GM18508 (cell line): ENCODE measurements around the gene CFC1.
"Not testable (repeated sequence)": the region's sequence is repeated elsewhere in the genome, so short reads cannot be mapped to it uniquely, and the experiment has no call there.

ENCODE experiments used
- ATAC-seq: cut with Tn5 transposase; IDR thresholded peaks from one replicate; pipeline ENCODE4 v1.9.1; 2021; ENCODE audit warnings: moderate number of reproducible peaks; ENCODE audit not compliant: insufficient read depth, unreplicated experiment

CFC1 gene

DNA sequence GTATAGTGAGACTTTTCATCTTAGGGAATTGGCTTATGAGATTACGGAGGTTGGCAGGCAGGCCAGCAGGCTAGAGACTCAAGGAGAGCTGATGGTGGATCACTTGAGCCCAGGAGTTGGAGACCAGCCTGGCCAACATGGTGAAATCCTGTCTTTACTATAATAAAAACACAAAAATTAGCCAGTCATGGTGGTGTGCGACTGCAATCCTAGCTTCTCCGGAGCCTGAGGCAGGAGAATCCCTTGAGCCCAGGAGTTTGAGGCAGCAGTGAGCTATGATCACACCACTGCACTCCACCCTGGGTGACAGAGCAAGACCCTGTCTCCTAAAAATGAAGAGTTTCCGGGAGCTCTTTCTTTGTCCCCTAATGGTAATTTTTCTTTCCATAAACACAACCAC lies 14.6 kb downstream of the CFC1 start:
- ATAC-seq: not testable (repeated sequence)

DNA sequence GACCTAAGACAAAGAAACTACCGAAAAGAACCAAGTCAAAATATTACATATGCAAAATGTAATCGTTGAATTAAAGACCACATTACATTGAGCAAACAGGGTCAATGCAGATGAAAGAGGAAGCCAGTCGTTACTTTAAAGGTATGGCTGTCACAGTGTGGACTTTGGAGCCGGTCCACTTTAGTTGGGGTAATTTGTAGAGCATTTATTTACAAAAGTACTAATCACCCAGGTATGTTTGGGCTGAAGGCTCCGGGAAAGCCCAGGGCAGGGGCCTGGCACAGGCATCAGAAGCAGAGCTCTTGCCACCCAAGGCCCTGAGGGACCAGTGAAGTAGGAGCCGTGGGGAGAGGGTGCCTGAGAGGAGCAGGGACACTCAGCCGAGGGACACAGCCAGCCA lies 15.8 kb downstream of the CFC1 start:
- ATAC-seq: not testable (repeated sequence)

- ATAC-seq: not testable (repeated sequence)
Observed at GRCh38 chr2:130582970-130583369, 16.4 kb downstream of the CFC1 start.

DNA sequence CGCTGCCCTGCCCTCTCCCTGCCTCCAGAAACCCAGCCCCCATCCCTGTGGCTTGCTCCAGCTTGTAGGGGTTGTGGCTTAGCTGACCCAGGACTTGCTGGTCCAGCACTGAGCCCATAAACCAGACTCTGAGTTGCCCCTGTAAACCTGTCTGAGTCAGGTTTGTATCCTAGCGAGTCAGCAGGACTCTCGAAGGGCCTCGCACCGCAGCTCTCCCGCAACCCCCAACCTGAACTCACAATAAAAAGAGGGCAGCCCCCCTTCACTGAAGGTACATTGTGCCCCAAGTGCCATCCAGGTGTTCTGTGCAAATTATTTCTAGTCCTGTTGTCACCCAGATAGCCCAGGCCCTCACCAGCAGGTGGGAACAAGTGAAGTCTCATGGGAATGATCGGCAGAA lies 17.9 kb downstream of the CFC1 start:
- not testable (repeated sequence) for ATAC-seq

DNA sequence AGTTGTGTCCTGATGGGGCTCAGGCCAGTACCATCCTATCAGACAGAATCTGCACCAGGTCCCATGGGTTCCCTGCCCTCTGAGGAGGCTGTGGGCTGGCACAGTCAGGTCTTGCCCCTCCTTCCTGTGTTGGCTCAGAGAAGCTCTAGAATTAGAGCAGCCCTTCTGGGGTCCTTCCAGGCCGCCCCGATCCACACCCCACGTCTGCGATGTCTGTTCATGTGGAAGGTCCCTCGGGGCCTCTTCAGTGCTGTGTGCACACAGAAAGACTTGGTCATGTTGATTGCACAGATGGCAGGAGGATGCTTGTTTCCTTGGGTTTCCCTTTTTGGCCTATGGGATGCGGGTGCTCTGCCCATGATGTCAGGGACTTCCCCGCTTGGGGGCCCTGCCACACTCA lies 20.3 kb downstream of the CFC1 start:
- ATAC-seq: not testable (repeated sequence)

GRCh38 chr2:130577559-130577958 lies 21.8 kb downstream of the CFC1 start:
- not testable (repeated sequence) for ATAC-seq

GRCh38 chr2:130576209-130576784 lies 23.1 kb downstream of the CFC1 start:
- ATAC-seq: not testable (repeated sequence)

- ATAC-seq: not testable (repeated sequence)
Observed at GRCh38 chr2:130574230-130574629, 25.1 kb downstream of the CFC1 start.

DNA sequence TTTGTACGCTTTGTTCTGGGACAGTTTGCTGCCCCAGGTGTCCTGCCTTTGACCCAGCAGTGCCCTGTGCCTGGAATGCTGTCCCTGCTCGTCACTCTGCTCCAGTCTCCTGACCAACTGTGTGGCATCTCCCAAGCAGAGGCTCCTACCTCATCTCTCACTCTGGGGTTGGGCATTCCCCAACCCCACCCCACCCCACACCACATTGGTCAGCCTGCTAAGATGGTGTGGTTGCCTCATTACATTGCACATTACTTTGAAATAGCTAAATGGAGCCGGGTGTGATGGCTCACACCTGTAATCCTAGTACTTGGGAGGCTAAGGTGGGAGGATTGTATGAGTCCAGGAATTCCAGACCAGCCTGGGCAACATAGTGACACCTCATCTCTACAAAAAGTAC lies 27.4 kb downstream of the CFC1 start:
- not testable (repeated sequence) for ATAC-seq

DNA sequence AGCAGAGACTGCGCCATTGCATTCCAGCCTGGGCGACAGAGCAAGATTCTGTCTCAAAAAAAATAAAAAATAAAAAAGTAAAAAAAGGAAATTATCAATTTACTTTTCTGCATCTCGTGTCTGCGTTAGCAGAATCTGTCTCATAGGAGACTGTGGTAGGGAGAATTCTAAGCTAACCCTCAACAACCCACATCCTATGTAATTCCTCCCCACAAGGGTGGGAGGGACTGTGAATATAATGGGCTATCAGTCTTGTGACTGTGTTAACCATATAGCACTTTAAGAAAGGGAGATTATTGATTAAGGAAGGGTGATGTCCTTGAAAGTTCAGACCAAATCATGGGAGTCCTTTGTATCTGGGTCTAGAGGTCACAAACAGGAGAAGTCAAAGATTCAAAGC lies 33.2 kb downstream of the CFC1 start:
- not testable (repeated sequence) for ATAC-seq

DNA sequence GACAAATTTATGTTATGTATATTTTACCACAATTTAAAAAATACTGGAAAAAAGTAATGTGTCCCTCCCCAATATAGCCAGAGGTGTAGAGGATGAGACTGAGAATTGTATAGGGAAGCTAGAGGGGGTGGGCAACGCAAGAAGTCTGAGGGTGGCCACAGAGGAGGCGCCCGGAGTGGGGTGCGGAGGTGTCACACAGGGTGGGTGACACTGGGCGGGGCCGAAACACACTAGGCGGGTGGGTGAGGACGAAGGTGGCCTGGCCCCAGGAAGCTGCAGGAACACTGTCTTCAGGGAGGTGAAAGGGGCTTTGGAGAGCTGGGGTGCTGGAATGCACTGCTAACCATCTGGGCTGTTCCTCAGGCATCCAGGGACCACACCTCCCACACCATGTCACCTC lies 42.9 kb downstream of the CFC1 start:
- ATAC-seq: not testable (repeated sequence)

DNA sequence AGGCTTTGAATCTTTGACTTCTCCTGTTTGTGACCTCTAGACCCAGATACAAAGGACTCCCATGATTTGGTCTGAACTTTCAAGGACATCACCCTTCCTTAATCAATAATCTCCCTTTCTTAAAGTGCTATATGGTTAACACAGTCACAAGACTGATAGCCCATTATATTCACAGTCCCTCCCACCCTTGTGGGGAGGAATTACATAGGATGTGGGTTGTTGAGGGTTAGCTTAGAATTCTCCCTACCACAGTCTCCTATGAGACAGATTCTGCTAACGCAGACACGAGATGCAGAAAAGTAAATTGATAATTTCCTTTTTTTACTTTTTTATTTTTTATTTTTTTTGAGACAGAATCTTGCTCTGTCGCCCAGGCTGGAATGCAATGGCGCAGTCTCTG lies 45.2 kb downstream of the CFC1 start:
- not testable (repeated sequence) for ATAC-seq

- ATAC-seq: not testable (repeated sequence)
Observed at GRCh38 chr2:130549475-130549874, 49.9 kb downstream of the CFC1 start.

GRCh38 chr2:130548418-130548817 lies 51.0 kb downstream of the CFC1 start:
- not testable (repeated sequence) for ATAC-seq

- not testable (repeated sequence) for ATAC-seq
Observed at GRCh38 chr2:130544978-130545377, 54.4 kb downstream of the CFC1 start.

DNA sequence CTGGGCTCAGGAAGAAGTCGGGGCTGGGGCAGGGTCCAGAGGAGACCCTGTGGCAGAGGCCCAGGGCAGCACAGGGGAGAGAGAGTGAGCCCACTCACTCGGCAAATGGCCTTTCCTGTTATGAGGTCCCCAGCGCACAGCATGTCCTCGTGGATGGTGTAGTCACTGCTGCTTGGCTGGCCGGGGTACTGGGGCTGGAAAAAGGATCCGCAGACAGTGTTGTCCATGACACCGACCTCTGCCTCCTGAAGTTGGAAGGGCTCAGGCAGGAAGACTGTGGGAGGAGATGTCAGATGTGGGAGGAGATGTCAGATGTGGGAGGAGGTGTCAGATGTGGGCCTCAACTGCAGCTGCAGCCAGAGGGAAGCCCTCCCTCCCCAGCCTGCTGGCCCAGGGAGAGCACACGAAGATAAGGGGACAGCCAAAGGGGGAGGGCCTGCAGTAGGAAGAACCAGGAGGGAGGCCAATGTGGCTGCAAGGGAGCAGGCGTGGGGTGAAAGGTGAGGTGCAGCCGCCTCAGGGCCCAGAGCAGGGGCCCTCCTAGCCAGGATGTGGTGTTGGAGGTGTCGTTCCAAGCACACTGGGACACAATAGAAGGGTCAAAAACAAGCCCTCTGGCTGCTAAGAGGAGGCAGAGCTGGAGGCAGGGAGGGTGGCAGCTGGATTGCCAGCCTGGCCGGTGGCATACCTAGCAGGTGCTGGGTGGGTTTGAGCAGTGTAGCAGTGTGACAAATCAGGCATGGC lies 55.4 kb downstream of the CFC1 start:
- ATAC-seq: not testable (repeated sequence)

- not testable (repeated sequence) for ATAC-seq
Observed at GRCh38 chr2:130542789-130543188, 56.6 kb downstream of the CFC1 start.
